ENCODE results near the gene SASH3.

DNA sequence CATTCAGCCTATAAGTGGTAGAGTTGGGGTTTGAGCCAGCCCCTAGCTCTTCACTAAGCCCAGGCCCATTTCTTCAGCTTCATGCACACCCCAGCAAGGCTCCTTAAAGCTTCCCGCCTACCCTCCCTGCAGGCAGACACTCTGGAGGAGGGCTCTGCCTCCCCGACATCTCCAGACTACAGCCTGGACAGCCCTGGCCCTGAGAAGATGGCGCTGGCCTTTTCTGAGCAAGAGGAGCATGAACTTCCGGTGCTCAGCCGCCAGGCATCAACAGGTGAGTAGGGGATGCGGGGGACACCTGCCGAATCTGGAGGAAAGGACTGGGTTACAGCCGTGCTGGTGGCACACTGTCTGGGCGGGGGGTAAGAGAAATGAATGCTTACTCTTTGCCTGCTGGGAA, 11.1 kb downstream of the SASH3 start:
- TF ChIP-seq, protein P1, sequence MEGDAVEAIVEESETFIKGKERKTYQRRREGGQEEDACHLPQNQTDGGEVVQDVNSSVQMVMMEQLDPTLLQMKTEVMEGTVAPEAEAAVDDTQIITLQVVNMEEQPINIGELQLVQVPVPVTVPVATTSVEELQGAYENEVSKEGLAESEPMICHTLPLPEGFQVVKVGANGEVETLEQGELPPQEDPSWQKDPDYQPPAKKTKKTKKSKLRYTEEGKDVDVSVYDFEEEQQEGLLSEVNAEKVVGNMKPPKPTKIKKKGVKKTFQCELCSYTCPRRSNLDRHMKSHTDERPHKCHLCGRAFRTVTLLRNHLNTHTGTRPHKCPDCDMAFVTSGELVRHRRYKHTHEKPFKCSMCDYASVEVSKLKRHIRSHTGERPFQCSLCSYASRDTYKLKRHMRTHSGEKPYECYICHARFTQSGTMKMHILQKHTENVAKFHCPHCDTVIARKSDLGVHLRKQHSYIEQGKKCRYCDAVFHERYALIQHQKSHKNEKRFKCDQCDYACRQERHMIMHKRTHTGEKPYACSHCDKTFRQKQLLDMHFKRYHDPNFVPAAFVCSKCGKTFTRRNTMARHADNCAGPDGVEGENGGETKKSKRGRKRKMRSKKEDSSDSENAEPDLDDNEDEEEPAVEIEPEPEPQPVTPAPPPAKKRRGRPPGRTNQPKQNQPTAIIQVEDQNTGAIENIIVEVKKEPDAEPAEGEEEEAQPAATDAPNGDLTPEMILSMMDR (IDR thresholded peaks at IDR 0.05; ENCODE audit: low read depth, low read length) = no peak
- no peak for TF ChIP-seq MYC (IDR thresholded peaks at IDR 0.05; ENCODE audit: low read depth, low read length)
